ENCODE measurements around the gene SHISA5. TPM values are rescaled to one million over a fixed set of nuclear protein-coding genes. Genes with fewer than 3 reads are reported as not detected.
"Not testable (repeated sequence)": the region's sequence is repeated elsewhere in the genome, so short reads cannot be mapped to it uniquely, and the experiment has no call there.

SHISA5 gene
- 101 and 118 TPM in 2 replicates for total RNA-seq (2012; rRNA removed)

GRCh38 chr3:48504051-48504946 lies at the start of gene SHISA5:
Gene SHISA5, minus strand, starts transcription at chr3:48504174. Its CDS starts 80 bp downstream, at chr3:48504094.
- H3K4me1 ChIP-seq (ENCODE audit: control insufficient read depth, insufficient read depth, low read length): peaks cover 36% of the 10 kb centered on the region
- H3K27me3 ChIP-seq (ENCODE audit: control insufficient read depth, insufficient read depth, low read length): no peaks in the 10 kb centered on the region
- no peaks in the 10 kb centered on the region for H3K9me3 ChIP-seq (replicated peaks; ENCODE audit: low read length)
- peak within 1 kb of the TSS; percentile 93 for H3K4me2 ChIP-seq (ENCODE audit: low read length)
- peak within 1 kb of the TSS; percentile 83 for H3K9ac ChIP-seq (ENCODE audit: low read depth, low read length)
- H3K4me3 ChIP-seq (ENCODE audit: low read length): peak within 1 kb of the TSS; percentile 83
- H3K36me3 ChIP-seq (ENCODE audit: insufficient read depth, low read length): no peaks in the 10 kb centered on the region

- Histone ChIP-seq H3K27me3 (ENCODE audit: control insufficient read depth, insufficient read depth, low read length) (no peaks in the 10 kb centered on the region), H3K4me3 (ENCODE audit: low read length) (no peak overlapping the region), H3K4me1 (ENCODE audit: control insufficient read depth, insufficient read depth, low read length) (peaks cover 19% of the 10 kb centered on the region), H3K9me3 (replicated peaks; ENCODE audit: low read length) (no peaks in the 10 kb centered on the region), H3K9ac (ENCODE audit: low read depth, low read length) (no peak overlapping the region), H3K4me2 (ENCODE audit: low read length) (no peak overlapping the region), H3K36me3 (ENCODE audit: insufficient read depth, low read length) (no peaks in the 10 kb centered on the region)
Observed at GRCh38 chr3:48553361-48553760, 49.4 kb upstream of the SHISA5 start.

- Histone ChIP-seq H3K9ac (ENCODE audit: low read depth, low read length) (no peak overlapping the region), H3K4me1 (ENCODE audit: control insufficient read depth, insufficient read depth, low read length) (peaks cover 10% of the 10 kb centered on the region), H3K4me2 (ENCODE audit: low read length) (no peak overlapping the region), H3K27me3 (ENCODE audit: control insufficient read depth, insufficient read depth, low read length) (no peaks in the 10 kb centered on the region), H3K9me3 (replicated peaks; ENCODE audit: low read length) (no peaks in the 10 kb centered on the region), H3K4me3 (ENCODE audit: low read length) (no peak overlapping the region), H3K36me3 (ENCODE audit: insufficient read depth, low read length) (peaks cover 2% of the 10 kb centered on the region)
Observed at GRCh38 chr3:48552111-48552951, 48.4 kb upstream of the SHISA5 start.

- H3K4me3 ChIP-seq (ENCODE audit: low read length); H3K4me1 ChIP-seq (ENCODE audit: control insufficient read depth, insufficient read depth, low read length); H3K4me2 ChIP-seq (ENCODE audit: low read length); H3K27me3 ChIP-seq (ENCODE audit: control insufficient read depth, insufficient read depth, low read length); H3K9ac ChIP-seq (ENCODE audit: low read depth, low read length); H3K9me3 ChIP-seq (replicated peaks; ENCODE audit: low read length); H3K36me3 ChIP-seq (ENCODE audit: insufficient read depth, low read length): not testable (repeated sequence)
Observed at GRCh38 chr3:48551651-48552050, 47.7 kb upstream of the SHISA5 start.

- no peak overlapping the region for H3K4me2 ChIP-seq (ENCODE audit: low read length)
- H3K9ac ChIP-seq (ENCODE audit: low read depth, low read length): no peak overlapping the region
- H3K9me3 ChIP-seq (replicated peaks; ENCODE audit: low read length): no peaks in the 10 kb centered on the region
- H3K36me3 ChIP-seq (ENCODE audit: insufficient read depth, low read length): peaks cover 19% of the 10 kb centered on the region
- H3K4me3 ChIP-seq (ENCODE audit: low read length): no peak overlapping the region
- no peaks in the 10 kb centered on the region for H3K4me1 ChIP-seq (ENCODE audit: control insufficient read depth, insufficient read depth, low read length)
- H3K27me3 ChIP-seq (ENCODE audit: control insufficient read depth, insufficient read depth, low read length): no peaks in the 10 kb centered on the region
Observed at GRCh38 chr3:48548729-48549705, 45.0 kb upstream of the SHISA5 start.

- no peaks in the 10 kb centered on the region for H3K27me3 ChIP-seq (ENCODE audit: control insufficient read depth, insufficient read depth, low read length)
- peaks cover 6% of the 10 kb centered on the region for H3K4me1 ChIP-seq (ENCODE audit: control insufficient read depth, insufficient read depth, low read length)
- no peak overlapping the region for H3K4me3 ChIP-seq (ENCODE audit: low read length)
- peaks cover 21% of the 10 kb centered on the region for H3K36me3 ChIP-seq (ENCODE audit: insufficient read depth, low read length)
- H3K9me3 ChIP-seq (replicated peaks; ENCODE audit: low read length): no peaks in the 10 kb centered on the region
- no peak overlapping the region for H3K9ac ChIP-seq (ENCODE audit: low read depth, low read length)
- H3K4me2 ChIP-seq (ENCODE audit: low read length): no peak overlapping the region
Observed at GRCh38 chr3:48548126-48548525, 44.2 kb upstream of the SHISA5 start.

- peaks cover 7% of the 10 kb centered on the region for H3K4me1 ChIP-seq (ENCODE audit: control insufficient read depth, insufficient read depth, low read length)
- H3K4me2 ChIP-seq (ENCODE audit: low read length): no peak overlapping the region
- peaks cover 23% of the 10 kb centered on the region for H3K36me3 ChIP-seq (ENCODE audit: insufficient read depth, low read length)
- H3K27me3 ChIP-seq (ENCODE audit: control insufficient read depth, insufficient read depth, low read length): no peaks in the 10 kb centered on the region
- H3K4me3 ChIP-seq (ENCODE audit: low read length): no peak overlapping the region
- no peak overlapping the region for H3K9ac ChIP-seq (ENCODE audit: low read depth, low read length)
- H3K9me3 ChIP-seq (replicated peaks; ENCODE audit: low read length): no peaks in the 10 kb centered on the region
Observed at GRCh38 chr3:48546203-48546829, 42.3 kb upstream of the SHISA5 start.

- peaks cover 7% of the 10 kb centered on the region for H3K4me1 ChIP-seq (ENCODE audit: control insufficient read depth, insufficient read depth, low read length)
- H3K27me3 ChIP-seq (ENCODE audit: control insufficient read depth, insufficient read depth, low read length): no peaks in the 10 kb centered on the region
- no peaks in the 10 kb centered on the region for H3K9me3 ChIP-seq (replicated peaks; ENCODE audit: low read length)
- H3K36me3 ChIP-seq (ENCODE audit: insufficient read depth, low read length): peaks cover 27% of the 10 kb centered on the region
- no peak overlapping the region for H3K4me2 ChIP-seq (ENCODE audit: low read length)
- H3K9ac ChIP-seq (ENCODE audit: low read depth, low read length): no peak overlapping the region
- H3K4me3 ChIP-seq (ENCODE audit: low read length): no peak overlapping the region
Observed at GRCh38 chr3:48544141-48544540, 40.2 kb upstream of the SHISA5 start.

- Histone ChIP-seq H3K4me2 (ENCODE audit: low read length) (peak overlapping the region; percentile 3), H3K27me3 (ENCODE audit: control insufficient read depth, insufficient read depth, low read length) (no peaks in the 10 kb centered on the region), H3K9ac (ENCODE audit: low read depth, low read length) (no peak overlapping the region), H3K36me3 (ENCODE audit: insufficient read depth, low read length) (peaks cover 31% of the 10 kb centered on the region), H3K4me1 (ENCODE audit: control insufficient read depth, insufficient read depth, low read length) (peaks cover 7% of the 10 kb centered on the region), H3K9me3 (replicated peaks; ENCODE audit: low read length) (no peaks in the 10 kb centered on the region), H3K4me3 (ENCODE audit: low read length) (no peak overlapping the region)
Observed at GRCh38 chr3:48543271-48543866, 39.4 kb upstream of the SHISA5 start.

- Histone ChIP-seq H3K36me3 (ENCODE audit: insufficient read depth, low read length) (peaks cover 35% of the 10 kb centered on the region), H3K9me3 (replicated peaks; ENCODE audit: low read length) (no peaks in the 10 kb centered on the region)
Observed at GRCh38 chr3:48538451-48538850, 34.5 kb upstream of the SHISA5 start.

More at GRCh38 chr3:48538451-48538850, 34.5 kb upstream of the SHISA5 start:
- Histone ChIP-seq H3K9ac (ENCODE audit: low read depth, low read length) (no peak overlapping the region), H3K4me1 (ENCODE audit: control insufficient read depth, insufficient read depth, low read length) (peaks cover 5% of the 10 kb centered on the region), H3K4me2 (ENCODE audit: low read length) (no peak overlapping the region), H3K27me3 (ENCODE audit: control insufficient read depth, insufficient read depth, low read length) (no peaks in the 10 kb centered on the region), H3K4me3 (ENCODE audit: low read length) (no peak overlapping the region)

All from skeletal muscle satellite cell (primary cell).